Islet precursor cell (in vitro differentiated cells): ENCODE data around the gene EVA1B.
A peak's percentile ranks its signal among the peaks of the same experiment; 100 is the strongest.

Experiments used
- DNase-seq: peaks from one replicate; pipeline ENCODE4 v3.0.0-alpha.2; 2018

Gene EVA1B

GRCh38 chr1:36345353-36345752, 21.9 kb upstream of the EVA1B start:
- DNase-seq: no peak

- no peak for DNase-seq
Measured at GRCh38 chr1:36344395-36344680, 20.9 kb upstream of the EVA1B start.

- DNase-seq: no peak
Measured at GRCh38 chr1:36343651-36344394, 20.4 kb upstream of the EVA1B start.

- DNase-seq: peak; percentile 70
Measured at GRCh38 chr1:36342426-36343185, 19.2 kb upstream of the EVA1B start.

- no peak for DNase-seq
Measured at GRCh38 chr1:36341626-36342320, 18.3 kb upstream of the EVA1B start.

GRCh38 chr1:36339615-36340014, 16.2 kb upstream of the EVA1B start:
- DNase-seq: no peak

- no peak for DNase-seq
Measured at GRCh38 chr1:36339215-36339614, 15.8 kb upstream of the EVA1B start.

GRCh38 chr1:36337830-36338229, 14.4 kb upstream of the EVA1B start:
- no peak for DNase-seq

- no peak for DNase-seq
Measured at GRCh38 chr1:36330940-36331339, 7.5 kb upstream of the EVA1B start.

GRCh38 chr1:36329817-36330216, 6.4 kb upstream of the EVA1B start:
- no peak for DNase-seq

GRCh38 chr1:36328713-36329112, 5.3 kb upstream of the EVA1B start:
- DNase-seq: no peak

GRCh38 chr1:36328088-36328480, 4.6 kb upstream of the EVA1B start:
- DNase-seq: no peak

GRCh38 chr1:36327421-36328087, 4.1 kb upstream of the EVA1B start:
- DNase-seq: peak; percentile 70

GRCh38 chr1:36326499-36326898, 3.1 kb upstream of the EVA1B start:
- DNase-seq: no peak

GRCh38 chr1:36324353-36324703, 883 bp upstream of the EVA1B start:
- DNase-seq: no peak

GRCh38 chr1:36322786-36323635, 434 bp downstream of the EVA1B start:
- DNase-seq: peak; percentile 71

GRCh38 chr1:36322041-36322785, 1.2 kb downstream of the EVA1B start:
- DNase-seq: peak; percentile 66

GRCh38 chr1:36321119-36321951, 2.1 kb downstream of the EVA1B start:
- peak; percentile 94 for DNase-seq

- DNase-seq: no peak
Measured at GRCh38 chr1:36320767-36321118, 2.7 kb downstream of the EVA1B start.

GRCh38 chr1:36320291-36320761, 3.1 kb downstream of the EVA1B start:
- DNase-seq: no peak

GRCh38 chr1:36309397-36309796, 14.0 kb downstream of the EVA1B start:
- no peak for DNase-seq
